GM23338 (cell line): ENCODE results near the gene TFB2M. TPM values are rescaled to one million over a fixed set of nuclear protein-coding genes. Genes with fewer than 3 reads are reported as not detected.

Experiments
- ATAC-seq: fragments of 200-7000 bp; cut with Tn5 transposase; 3 replicates; pipeline ENCODE4 v1.9.1; 2020
- DNase-seq: peaks from one replicate; pipeline ENCODE4 v3.0.0-alpha.2; 2015; ENCODE audit warnings: low spot score
- H2AFZ ChIP-seq: fragments of 200-600 bp; sonication (generic); 2 replicates; pipeline ENCODE4 v1.8.0; 2016; ENCODE audit warnings: antibody characterized with exemption, mild to moderate bottlenecking, moderate library complexity
- H3F3A ChIP-seq: fragments of 200-600 bp; sonication (generic); replicated peaks from 2 replicates; pipeline ENCODE4 v1.8.0; 2017; ENCODE audit warnings: antibody characterized with exemption, mixed run types, low read depth
- H3K27ac ChIP-seq: fragments of 200-600 bp; sonication (generic); 2 replicates; pipeline ENCODE4 v1.6.1; 2016; ENCODE audit warnings: low read depth
- H3K27me3 ChIP-seq: fragments of 200-600 bp; sonication (generic); 2 replicates; pipeline ENCODE4 v1.8.0; 2016; ENCODE audit warnings: mild to moderate bottlenecking, mixed run types, moderate library complexity; ENCODE audit not compliant: insufficient read depth
- H3K36me3 ChIP-seq: fragments of 200-600 bp; sonication (generic); 2 replicates; pipeline ENCODE4 v1.8.0; 2016; ENCODE audit warnings: mild to moderate bottlenecking; ENCODE audit not compliant: insufficient read depth
- H3K4me1 ChIP-seq: fragments of 200-600 bp; sonication (generic); 2 replicates; pipeline ENCODE4 v1.8.0; 2016; ENCODE audit warnings: mild to moderate bottlenecking, moderate library complexity; ENCODE audit not compliant: insufficient read depth
- H3K4me2 ChIP-seq: fragments of 200-600 bp; sonication (generic); 2 replicates; pipeline ENCODE4 v1.7.1; 2017; ENCODE audit warnings: mixed run types
- H3K4me3 ChIP-seq: fragments of 200-600 bp; sonication (generic); 2 replicates; pipeline ENCODE4 v1.6.1; 2016; ENCODE audit warnings: mixed run types
- H3K79me2 ChIP-seq: fragments of 200-600 bp; sonication (generic); replicated peaks from 2 replicates; pipeline ENCODE4 v1.8.0; 2017; ENCODE audit warnings: mild to moderate bottlenecking; ENCODE audit not compliant: insufficient read depth
- H3K9me2 ChIP-seq: fragments of 200-600 bp; sonication (generic); 2 replicates; pipeline ENCODE4 v1.8.0; 2017; ENCODE audit not compliant: insufficient read depth
- H4K20me1 ChIP-seq: fragments of 200-600 bp; sonication (generic); replicated peaks from 2 replicates; pipeline ENCODE4 v1.8.0; 2017; ENCODE audit warnings: mild to moderate bottlenecking; ENCODE audit not compliant: insufficient read depth
- H3K27ac Mint-ChIP-seq: 2 replicates; pipeline ENCODE4 v1.8.0; 2020; ENCODE audit warnings: inconsistent platforms, mild to moderate bottlenecking, moderate library complexity, mixed read lengths
- H3K27me3 Mint-ChIP-seq: 3 replicates; pipeline ENCODE4 v1.8.0; 2022; ENCODE audit warnings: low read depth, mild to moderate bottlenecking, moderate library complexity, mixed read lengths, inconsistent platforms; ENCODE audit not compliant: insufficient read depth, poor library complexity
- H3K36me3 Mint-ChIP-seq: 3 replicates; pipeline ENCODE4 v1.8.0; 2021; ENCODE audit warnings: low read depth, mild to moderate bottlenecking, inconsistent platforms, moderate library complexity, mixed read lengths
- H3K4me1 Mint-ChIP-seq: 3 replicates; pipeline ENCODE4 v1.8.0; 2020; ENCODE audit warnings: mild to moderate bottlenecking, inconsistent platforms, mixed read lengths
- H3K4me3 Mint-ChIP-seq: 3 replicates; pipeline ENCODE4 v1.8.0; 2021; ENCODE audit warnings: moderate library complexity, mild to moderate bottlenecking, inconsistent platforms, mixed read lengths
- H3K9me3 Mint-ChIP-seq: 3 replicates; pipeline ENCODE4 v1.8.0; 2020; ENCODE audit warnings: moderate library complexity, mild to moderate bottlenecking, inconsistent platforms, mixed read lengths
- ZNF114 ChIP-seq: fragments of 250-450 bp; sonication (Bioruptor Pico); IDR thresholded peaks from 2 replicates; pipeline ENCODE4 v1.5.0; 2020; ENCODE audit warnings: mild to moderate bottlenecking, moderate library complexity
- ZNF331 ChIP-seq: fragments of 250-450 bp; sonication (Bioruptor Pico); IDR thresholded peaks from 2 replicates; pipeline ENCODE4 v1.5.0; 2020; ENCODE audit warnings: low read depth, mild to moderate bottlenecking, moderate library complexity
- ZNF462 ChIP-seq: fragments of 250-450 bp; sonication (Bioruptor Pico); IDR thresholded peaks from 2 replicates; pipeline ENCODE4 v1.5.0; 2020; ENCODE audit warnings: mild to moderate bottlenecking, moderate library complexity
- polyA plus RNA-seq: library from polyadenylated mRNA; unstranded; fragments of >200 nt; fragmentation: Nextera tagmentation; extraction: Ambion mirVana; gene quantifications from 2 replicates; pipeline ENCODE4 v1.2.1, GENCODE V29; 2016
- total RNA-seq: library from RNA; depleted of rRNA; stranded (reverse); fragments of >200 nt; shearing (Covaris generic); gene quantifications from 2 replicates; pipeline ENCODE4 v1.2.3, GENCODE V29; 2014
- TF ChIP-seq, protein P1 (sequence below): IDR thresholded peaks from one replicate; pipeline ENCODE4 v1.6.1; 2018; ENCODE audit warnings: antibody characterized with exemption; ENCODE audit not compliant: unreplicated experiment

The TFB2M gene
- total and polyA plus RNA-seq, 2 experiments from 2014 or later: 18.7 to 24.9 TPM

DNA sequence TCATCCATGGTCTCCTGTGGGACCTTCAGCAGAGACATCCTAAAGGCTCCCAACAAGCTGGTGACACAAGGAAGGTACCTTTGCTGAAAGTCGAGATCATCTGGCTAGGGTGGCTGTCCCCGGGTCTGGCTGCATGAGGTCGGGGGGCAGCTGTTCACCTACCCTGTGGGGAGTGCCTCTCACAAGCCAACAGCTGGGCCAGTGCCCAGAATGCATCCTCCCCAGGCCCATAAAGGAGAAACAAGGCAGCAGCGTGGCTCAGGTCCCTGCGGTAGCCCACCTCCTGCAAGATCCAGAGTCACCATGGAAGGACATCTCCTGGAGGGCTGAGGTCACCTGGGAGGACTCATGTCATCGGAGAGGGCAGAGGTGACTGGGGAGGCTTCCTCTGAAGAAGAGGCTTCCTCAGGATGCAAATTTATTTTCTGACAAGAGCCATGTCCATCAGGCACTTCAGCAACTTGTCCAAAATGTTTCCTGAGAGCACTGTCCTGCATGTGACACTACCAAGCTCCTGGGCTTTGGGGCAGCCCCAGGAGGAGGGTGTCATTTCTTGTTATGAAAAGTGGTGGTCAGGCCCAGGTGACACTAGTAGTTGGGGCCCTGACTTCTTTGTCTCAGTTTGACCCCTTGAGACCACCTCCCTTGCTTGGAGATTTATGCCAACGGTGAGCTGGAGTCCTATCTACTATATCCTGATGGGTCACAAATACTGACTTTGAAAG is 52.3 kb downstream of the TFB2M start:
- Histone ChIP-seq H3K36me3 (no peaks in the 10 kb centered on the region), H3K4me2 (no peak overlapping the region), H3K4me3 (no peak overlapping the region), H3K9me2 (no peaks in the 10 kb centered on the region), H4K20me1 (no peaks in the 10 kb centered on the region), H2AFZ (no peak overlapping the region), H3K27ac (no peak overlapping the region), H3F3A (no peaks in the 10 kb centered on the region), H3K4me1 (no peaks in the 10 kb centered on the region), H3K27me3 (no peaks in the 10 kb centered on the region), H3K79me2 (no peaks in the 10 kb centered on the region)
- H3K27ac Mint-ChIP-seq: no peak overlapping the region
- no peak for ATAC-seq
- peaks cover 11% of the 10 kb centered on the region for H3K27me3 Mint-ChIP-seq
- H3K4me1 Mint-ChIP-seq: no peaks in the 10 kb centered on the region
- TF ChIP-seq ZNF462 (CRISPR knock-in tag): no peak
- TF ChIP-seq, protein P1, sequence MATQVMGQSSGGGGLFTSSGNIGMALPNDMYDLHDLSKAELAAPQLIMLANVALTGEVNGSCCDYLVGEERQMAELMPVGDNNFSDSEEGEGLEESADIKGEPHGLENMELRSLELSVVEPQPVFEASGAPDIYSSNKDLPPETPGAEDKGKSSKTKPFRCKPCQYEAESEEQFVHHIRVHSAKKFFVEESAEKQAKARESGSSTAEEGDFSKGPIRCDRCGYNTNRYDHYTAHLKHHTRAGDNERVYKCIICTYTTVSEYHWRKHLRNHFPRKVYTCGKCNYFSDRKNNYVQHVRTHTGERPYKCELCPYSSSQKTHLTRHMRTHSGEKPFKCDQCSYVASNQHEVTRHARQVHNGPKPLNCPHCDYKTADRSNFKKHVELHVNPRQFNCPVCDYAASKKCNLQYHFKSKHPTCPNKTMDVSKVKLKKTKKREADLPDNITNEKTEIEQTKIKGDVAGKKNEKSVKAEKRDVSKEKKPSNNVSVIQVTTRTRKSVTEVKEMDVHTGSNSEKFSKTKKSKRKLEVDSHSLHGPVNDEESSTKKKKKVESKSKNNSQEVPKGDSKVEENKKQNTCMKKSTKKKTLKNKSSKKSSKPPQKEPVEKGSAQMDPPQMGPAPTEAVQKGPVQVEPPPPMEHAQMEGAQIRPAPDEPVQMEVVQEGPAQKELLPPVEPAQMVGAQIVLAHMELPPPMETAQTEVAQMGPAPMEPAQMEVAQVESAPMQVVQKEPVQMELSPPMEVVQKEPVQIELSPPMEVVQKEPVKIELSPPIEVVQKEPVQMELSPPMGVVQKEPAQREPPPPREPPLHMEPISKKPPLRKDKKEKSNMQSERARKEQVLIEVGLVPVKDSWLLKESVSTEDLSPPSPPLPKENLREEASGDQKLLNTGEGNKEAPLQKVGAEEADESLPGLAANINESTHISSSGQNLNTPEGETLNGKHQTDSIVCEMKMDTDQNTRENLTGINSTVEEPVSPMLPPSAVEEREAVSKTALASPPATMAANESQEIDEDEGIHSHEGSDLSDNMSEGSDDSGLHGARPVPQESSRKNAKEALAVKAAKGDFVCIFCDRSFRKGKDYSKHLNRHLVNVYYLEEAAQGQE: no peak
- no peak for TF ChIP-seq ZNF331 (CRISPR knock-in tag)
- no peak for TF ChIP-seq ZNF114 (CRISPR knock-in tag)
- no peak overlapping the region for H3K4me3 Mint-ChIP-seq
- peaks cover 11% of the 10 kb centered on the region; the same call in 2 of the 3 replicates for H3K36me3 Mint-ChIP-seq
- DNase-seq: no peak
- H3K9me3 Mint-ChIP-seq: peaks cover 64% of the 10 kb centered on the region
